M059J (cell line): Measurements from ENCODE around the gene GLTPD2. TPM values are rescaled to one million over a fixed set of nuclear protein-coding genes. Genes with fewer than 3 reads are reported as not detected.

ENCODE experiments used
- total RNA-seq: library from RNA; depleted of rRNA; stranded (reverse); fragments of >200 nt; shearing (Covaris generic); gene quantifications from 2 replicates; pipeline ENCODE4 v1.2.3, GENCODE V29; 2014; rRNA removed

Gene GLTPD2
- total RNA-seq, 1 experiment from 2014 or later = not detected

Other genes starting within 250 kb of the GLTPD2 start
- gene MYBBP1A, start 233.6 kb upstream of the GLTPD2 start, total RNA-seq = 26.9 and 45.3 TPM in 2 replicates
- gene GGT6, start 228.4 kb upstream of the GLTPD2 start, total RNA-seq = not detected in 2 replicates
- not detected in 2 replicates for gene SMTNL2, start 204.4 kb upstream of the GLTPD2 start, total RNA-seq
- gene ALOX15, start 147.3 kb upstream of the GLTPD2 start, total RNA-seq = not detected in 2 replicates
- 12.5 and 20.8 TPM in 2 replicates for gene PELP1, start 84.8 kb upstream of the GLTPD2 start, total RNA-seq
- gene ARRB2, start 78.3 kb upstream of the GLTPD2 start, total RNA-seq = 12.5 and 15.4 TPM in 2 replicates
- gene MED11, start 57.5 kb upstream of the GLTPD2 start, total RNA-seq = 15.4 and 18.7 TPM in 2 replicates
- not detected in 2 replicates for gene ZMYND15, start 49.1 kb upstream of the GLTPD2 start, total RNA-seq
- 2.9 and 5.5 TPM in 2 replicates for gene CXCL16, start 49.0 kb upstream of the GLTPD2 start, total RNA-seq
- not detected in 2 replicates for gene TM4SF5, start 17.1 kb upstream of the GLTPD2 start, total RNA-seq
- gene VMO1, start 2.6 kb upstream of the GLTPD2 start, total RNA-seq = 0.34 TPM in 1 of 2 replicates, not detected in the other
- 296 and 331 TPM in 2 replicates for gene PSMB6, start 7.2 kb downstream of the GLTPD2 start, total RNA-seq
- gene PLD2, start 18.2 kb downstream of the GLTPD2 start, total RNA-seq = 3.7 and 7.5 TPM in 2 replicates
- 20.2 and 28.7 TPM in 2 replicates for gene MINK1, start 44.4 kb downstream of the GLTPD2 start, total RNA-seq
- gene C17orf107, start 110.6 kb downstream of the GLTPD2 start, total RNA-seq = 0.20 TPM in 1 of 2 replicates, not detected in the other
- 0.02 TPM in 1 of 2 replicates, not detected in the other for gene CHRNE, start 114.1 kb downstream of the GLTPD2 start, total RNA-seq
- gene GP1BA, start 143.3 kb downstream of the GLTPD2 start, total RNA-seq = 0.05 TPM in 1 of 2 replicates, not detected in the other
- gene SLC25A11, start 151.1 kb downstream of the GLTPD2 start, total RNA-seq = 87.0 and 103 TPM in 2 replicates
- gene RNF167, start 151.3 kb downstream of the GLTPD2 start, total RNA-seq = 27.8 and 30.5 TPM in 2 replicates
- gene PFN1, start 159.6 kb downstream of the GLTPD2 start, total RNA-seq = 1,238 and 1,483 TPM in 2 replicates
- gene ENO3, start 162.2 kb downstream of the GLTPD2 start, total RNA-seq = 0.27 and 1.1 TPM in 2 replicates
- 30.0 and 38.4 TPM in 2 replicates for gene SPAG7, start 178.9 kb downstream of the GLTPD2 start, total RNA-seq
- 4.8 and 11.0 TPM in 2 replicates for gene CAMTA2, start 198.7 kb downstream of the GLTPD2 start, total RNA-seq
- gene INCA1, start 208.6 kb downstream of the GLTPD2 start, total RNA-seq = not detected in 2 replicates
- 16.0 and 29.8 TPM in 2 replicates for gene KIF1C, start 209.0 kb downstream of the GLTPD2 start, total RNA-seq
- gene SLC52A1, start 246.5 kb downstream of the GLTPD2 start, total RNA-seq = 0.32 TPM in 1 of 2 replicates, not detected in the other